A549 (cell line): ENCODE results near the gene B2M. TPM values are rescaled to one million over a fixed set of nuclear protein-coding genes. Genes with fewer than 3 reads are reported as not detected.

Source experiments
- ATAC-seq, 2 experiments: fragments of 200-7000 bp in 1 of 2; fragments of >200 bp in 1 of 2; cut with Nextera tagmentation in 1 of 2; cut with Tn5 transposase in 1 of 2; 3 replicates each; pipeline versions ENCODE4 v1.8.0 to v1.9.1; 2018 to 2020; ENCODE audit warnings: mild to moderate bottlenecking in 1 of 2, moderate library complexity in 1 of 2
- CTCF ChIA-PET: fragments of 300-600 bp; sonication (Branson Sonifier 250); formaldehyde crosslinking; extraction: SDS; loops from one replicate; lab custom pipeline; 2021; ENCODE audit warnings: antibody characterized with exemption, inconsistent platforms; lab: Yijun Ruan, JAX
- POLR2A ChIA-PET: fragments of 350-600 bp; formaldehyde crosslinking; extraction: SDS; loops from one replicate; lab custom pipeline; 2021; ENCODE audit warnings: antibody characterized with exemption, inconsistent platforms; lab: Yijun Ruan, JAX
- DNase-seq, 2 experiments: peaks; one replicate each; pipeline versions ENCODE4 v3.0.0 to v3.0.0-alpha.2; 2011 to 2016; ENCODE audit warnings: low read depth in 1 of 2, low spot score in 1 of 2
- FAIRE-seq: peaks from 2 replicates; lab custom pipeline; 2011; peaks lifted over from hg19 to GRCh38; lab: Jason Lieb, UNC
- H3K27ac ChIP-seq, 2 experiments: fragments of >200 bp; sonication (Bioruptor Twin); formaldehyde crosslinking; 3 replicates each; pipeline ENCODE4 v1.5.1; 2016 to 2017
- H3K4me1 ChIP-seq: fragments of >200 bp; sonication (Bioruptor Twin); formaldehyde crosslinking; 3 replicates; pipeline ENCODE4 v1.6.1; 2016
- H3K4me2 ChIP-seq: fragments of >200 bp; sonication (Bioruptor Twin); formaldehyde crosslinking; 3 replicates; pipeline ENCODE4 v1.6.1; 2016
- H3K4me3 ChIP-seq: fragments of >200 bp; sonication (Bioruptor Twin); formaldehyde crosslinking; 3 replicates; pipeline ENCODE4 v1.5.1; 2016
- H3K9me3 ChIP-seq: fragments of >200 bp; sonication (Bioruptor Twin); formaldehyde crosslinking; 3 replicates; pipeline ENCODE4 v1.6.1; 2016
- CTCF ChIP-seq: fragments of >200 bp; sonication (Bioruptor Twin); formaldehyde crosslinking; IDR thresholded peaks from 3 replicates; pipeline ENCODE4 v1.5.1; 2016
- E2F6 ChIP-seq: IDR thresholded peaks from 2 replicates; pipeline ENCODE4 v1.6.1; 2012; ENCODE audit warnings: low read depth, borderline replicate concordance
- EHMT2 ChIP-seq: fragments of 200-600 bp; sonication (generic); IDR thresholded peaks from 2 replicates; pipeline ENCODE4 v1.6.1; 2016; ENCODE audit warnings: antibody characterized with exemption, low read depth, mild to moderate bottlenecking, moderate library complexity
- FOSL2 ChIP-seq, 2 experiments: fragments of 450-650 bp in 1 of 2; fragments of >200 bp in 1 of 2; sonication (Bioruptor Twin) in 1 of 2; formaldehyde crosslinking; IDR thresholded peaks; 2 replicates each; pipeline versions ENCODE4 v1.5.0 to v1.6.1; 2016 to 2020; ENCODE audit warnings: mild to moderate bottlenecking in 1 of 2, moderate library complexity in 1 of 2
- HEYL ChIP-seq: fragments of 250-450 bp; sonication (Bioruptor Pico); IDR thresholded peaks from 2 replicates; pipeline ENCODE4 v1.8.0; 2021; ENCODE audit warnings: mild to moderate bottlenecking, moderate library complexity
- HOXB5 ChIP-seq: fragments of 250-450 bp; sonication (Bioruptor Pico); IDR thresholded peaks from 2 replicates; pipeline ENCODE4 v1.5.0; 2020; ENCODE audit warnings: mild to moderate bottlenecking, moderate library complexity
- MAX ChIP-seq: IDR thresholded peaks from 2 replicates; pipeline ENCODE4 v1.6.1; 2012
- SMC3 ChIP-seq: fragments of >200 bp; sonication (Bioruptor Twin); formaldehyde crosslinking; IDR thresholded peaks from 3 replicates; pipeline ENCODE4 v1.6.1; 2018; ENCODE audit warnings: inconsistent platforms
- SREBF2 ChIP-seq: fragments of 450-650 bp; IDR thresholded peaks from 2 replicates; pipeline ENCODE4 v1.6.1; 2014; ENCODE audit warnings: mild to moderate bottlenecking, moderate library complexity
- WGBS: methylation state at CpG from one replicate; pipeline ENCODE4 v1.1.6; 2017; ENCODE audit errors: missing lambda C conversion rate; 5-methylcytosine and 5-hydroxymethylcytosine counted together
- polyA plus RNA-seq, 4 experiments: library from polyadenylated mRNA; depleted of rRNA in 3 of 4; stranded (reverse); fragments of >200 nt; fragmentation: RNase III in 1 of 4; extraction: RNeasy Plus Mini Kit Qiagen cat#74134 plus additional on column Dnase treatment in 1 of 4; gene quantifications; 2 replicates in 3 of 4; 3 replicates in 1 of 4; pipeline ENCODE4 v1.2.3, GENCODE V29; 2011 to 2017

B2M gene
- polyA plus RNA-seq, 2 of the 4 experiments (the other 2 are of a cell fraction): 486 to 823 TPM

GRCh38 chr15:44706401-44706800 lies 4.9 kb upstream of the B2M start:
- FAIRE-seq: no peak
- ChIA-PET POLR2A (no interaction called here), CTCF (interaction anchor here (0.5 to 1.2 kb wide), 3 partner anchors 20 to 32 kb away, joined by 3 to 5 read pairs (median 3); no protein-coding TSS in a partner anchor)

GRCh38 chr15:44706946-44707636 lies 4.2 kb upstream of the B2M start:
- no peak for FAIRE-seq
- no peak for TF ChIP-seq FOSL2 (IDR thresholded peaks at IDR 0.05)
- TF ChIP-seq FOSL2 (CRISPR knock-in tag; IDR thresholded peaks at IDR 0.05): no peak
- TF ChIP-seq, all 56 proteins: peak for 0
- no peaks in the 10 kb centered on the region for H3K4me1 ChIP-seq
- DNase-seq (no peak), ATAC-seq (no peak)
- no peaks in the 10 kb centered on the region for H3K9me3 ChIP-seq
- 29% methylated on average over 1 of the region's 2 CpGs for WGBS
- H3K27ac ChIP-seq: no peak overlapping the region
- H3K4me3 ChIP-seq: no peak overlapping the region
- ChIA-PET CTCF (interaction anchor here (0.5 kb wide), 1 partner anchor 19 kb away, joined by 5 read pairs; no protein-coding TSS in a partner anchor), POLR2A (no interaction called here)
- no peak overlapping the region for H3K4me2 ChIP-seq

More at GRCh38 chr15:44706401-44706800, 4.9 kb upstream of the B2M start:
- Histone ChIP-seq H3K4me1 (no peaks in the 10 kb centered on the region), H3K27ac (no peak overlapping the region), H3K4me2 (no peak overlapping the region), H3K9me3 (peaks cover 4% of the 10 kb centered on the region; the same call in 1 of the 3 replicates), H3K4me3 (no peak overlapping the region)
- TF ChIP-seq HEYL (CRISPR knock-in tag): no peak
- no peak for TF ChIP-seq SREBF2
- ATAC-seq: no peak
- WGBS: no CpG with 5 or more reads among the region's 2 CpGs
- DNase-seq: no peak

- CTCF ChIA-PET: interaction anchor here (0.7 to 2.3 kb wide), 12 partner anchors 10 to 123 kb away, joined by 3 to 9 read pairs (median 3); partner anchors contain the start of gene SPG11
- TF ChIP-seq SMC3 (peak; percentile 3; the same call in 1 of the 3 replicates), HOXB5 (CRISPR knock-in tag) (no peak), CTCF (peak; percentile 51)
- Histone ChIP-seq H3K27ac (peak overlapping the region; percentile 49 to 91), H3K9me3 (no peaks in the 10 kb centered on the region), H3K4me1 (peaks cover 5% of the 10 kb centered on the region; the same call in 2 of the 3 replicates), H3K4me3 (peak overlapping the region; percentile 86), H3K4me2 (peak overlapping the region; percentile 75)
- DNase-seq (peak in 1 of 2 experiments; percentile 22), FAIRE-seq (no peak), ATAC-seq (peak in 1 of 2 experiments; percentile 2; a peak in 2 of 6 replicates)
- 36% methylated on average over 11 of the region's 11 CpGs for WGBS
- POLR2A ChIA-PET: interaction anchor here (0.6 to 4.9 kb wide), 5 partner anchors 17 to 125 kb away, joined by 3 to 81 read pairs (median 4); partner anchors contain the start of gene SPG11
These were observed 851 bp upstream of the B2M start for GRCh38 chr15:44710236-44711095.

GRCh38 chr15:44711743-44712345 lies 527 bp downstream of the B2M start:
- CTCF ChIA-PET: interaction anchor here (0.9 to 5.2 kb wide), 9 partner anchors 11 to 124 kb away, joined by 3 to 44 read pairs (median 6); partner anchors contain the start of genes SPG11 and TRIM69
- TF ChIP-seq EHMT2: no peak
- TF ChIP-seq E2F6: peak; percentile 57
- TF ChIP-seq MAX: peak; percentile 42
- POLR2A ChIA-PET: interaction anchor here (0.8 to 4.9 kb wide), 5 partner anchors 16 to 126 kb away, joined by 3 to 81 read pairs (median 4); partner anchors contain the start of gene SPG11

More at GRCh38 chr15:44711743-44712345, 527 bp downstream of the B2M start:
- peak in 1 of 2 experiments; percentile 31 for DNase-seq
- Histone ChIP-seq H3K4me3 (peak overlapping the region; percentile 86), H3K27ac (peak overlapping the region; percentile 77 to 91), H3K4me2 (peak overlapping the region; percentile 75), H3K9me3 (no peaks in the 10 kb centered on the region), H3K4me1 (peaks cover 5% of the 10 kb centered on the region; the same call in 2 of the 3 replicates)
- FAIRE-seq: no peak
- under 1% methylated on average over 13 of the region's 46 CpGs for WGBS
- ATAC-seq: peak; percentile 67 to 73
